HG03521 (cell line): ENCODE measurements around the gene KRT77.

ENCODE experiments used
- ATAC-seq: cut with Tn5 transposase; IDR thresholded peaks from one replicate; pipeline ENCODE4 v1.9.1; 2021; ENCODE audit warnings: mild to moderate bottlenecking, moderate library complexity; ENCODE audit not compliant: unreplicated experiment

The KRT77 gene

DNA sequence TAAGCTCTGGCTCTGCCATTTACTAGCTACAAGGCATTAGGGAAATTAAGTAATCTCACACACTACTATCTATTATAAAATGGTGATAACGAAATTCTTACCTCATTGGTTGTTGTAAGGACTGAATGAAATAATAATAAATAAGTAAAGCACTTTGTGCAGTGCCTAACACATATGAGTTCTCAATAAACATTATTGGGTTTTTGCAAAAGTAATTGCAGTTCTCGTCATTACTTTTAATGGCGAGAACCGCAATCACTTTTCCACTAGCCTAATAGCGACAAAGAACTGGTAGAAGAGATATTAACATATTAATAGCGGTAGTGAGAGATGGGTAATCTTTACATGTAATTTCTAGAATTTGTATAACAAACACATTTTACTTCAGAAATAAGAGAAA is 9.2 kb downstream of the KRT77 start:
- no peak for ATAC-seq

DNA sequence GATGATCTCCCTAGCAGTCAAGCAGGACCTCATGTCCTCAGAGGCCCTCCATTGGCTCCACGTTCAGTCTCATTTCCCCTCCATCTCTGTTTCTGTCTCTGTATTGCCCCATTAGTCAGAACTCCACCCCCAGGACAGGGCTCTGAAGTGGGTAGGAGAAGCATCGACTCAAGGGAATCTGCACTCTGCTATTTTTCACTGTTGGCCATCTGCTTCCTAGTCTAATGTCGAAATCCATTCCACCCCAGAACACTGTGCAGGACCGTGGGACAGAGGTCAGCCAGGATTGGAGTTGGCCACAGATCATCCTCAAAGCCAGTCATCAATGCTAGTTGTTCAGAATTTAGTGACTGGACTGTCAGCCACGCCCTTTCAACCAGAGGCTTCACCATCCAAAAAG is 10.1 kb downstream of the KRT77 start:
- no peak for ATAC-seq

DNA sequence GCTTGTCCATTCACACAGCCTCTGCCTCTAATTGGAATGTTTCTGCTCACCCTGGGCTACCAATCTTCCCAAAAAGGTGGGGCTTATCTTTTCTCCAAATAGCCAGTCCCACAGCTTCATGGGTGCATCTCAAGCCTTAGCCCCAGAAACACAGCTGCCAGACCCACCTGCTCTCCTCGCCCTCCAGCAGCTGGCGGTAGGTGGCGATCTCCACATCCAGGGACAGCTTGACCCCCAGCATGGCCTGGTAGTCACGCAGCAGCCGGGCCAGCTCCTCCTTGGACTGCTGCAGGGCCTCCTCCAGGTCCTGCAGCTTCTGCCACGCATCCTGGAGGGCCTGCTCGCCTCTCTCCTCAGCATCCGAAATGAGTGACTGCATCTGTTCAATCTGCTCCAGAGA is 11.1 kb downstream of the KRT77 start:
- no peak for ATAC-seq

DNA sequence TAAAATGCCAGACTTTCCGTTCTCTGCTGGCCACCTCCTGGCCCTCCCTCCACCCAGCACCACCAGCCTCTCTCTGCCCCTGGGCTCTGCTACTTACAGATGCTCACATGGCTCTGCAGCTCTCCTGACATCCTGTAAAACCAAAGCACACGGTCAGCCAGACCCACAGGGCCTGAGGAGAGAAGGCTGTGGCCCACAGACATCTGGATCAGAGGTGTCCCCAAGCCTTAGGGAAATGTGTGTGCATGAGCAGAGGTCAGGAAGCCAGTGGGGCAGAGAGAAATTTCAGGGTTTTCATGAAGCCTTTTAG is 11.5 kb downstream of the KRT77 start:
- ATAC-seq, result no peak

DNA sequence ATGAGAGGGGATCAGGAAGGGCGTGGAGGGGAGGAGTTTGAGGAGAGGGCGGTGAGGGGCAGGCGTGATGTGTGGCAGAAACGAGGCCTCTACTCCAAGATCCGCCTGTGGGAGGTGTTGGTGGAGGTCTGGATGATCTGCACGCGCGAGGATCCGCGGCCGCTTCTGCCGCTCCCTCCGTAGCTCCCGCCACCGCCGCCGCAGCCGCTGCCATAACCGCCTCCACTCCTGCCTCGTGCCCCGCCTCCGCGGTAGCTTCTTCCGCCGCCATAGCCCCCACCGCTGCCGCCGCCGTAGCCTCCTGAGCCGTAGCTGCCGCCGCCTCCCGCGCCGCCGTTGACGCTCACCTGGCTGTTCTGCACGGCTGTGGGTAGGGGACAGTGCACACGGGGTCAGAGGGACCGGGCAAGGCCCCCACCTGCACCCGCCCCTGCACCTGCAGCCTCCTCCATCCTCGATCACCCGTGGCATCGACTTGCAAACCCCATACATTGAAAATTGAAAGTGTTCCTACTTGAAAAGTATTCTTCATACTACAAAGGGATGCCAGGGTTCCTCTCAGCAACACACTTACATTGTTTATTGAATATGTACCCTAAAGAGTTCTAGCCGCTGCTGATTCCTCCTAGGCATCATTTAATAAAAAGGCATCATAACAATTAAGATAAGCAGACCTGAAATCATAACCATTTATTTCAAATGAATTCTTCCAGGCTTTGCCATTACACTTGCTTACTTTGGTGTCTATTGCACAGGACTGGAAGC is 12.1 kb downstream of the KRT77 start:
- no peak for ATAC-seq

DNA sequence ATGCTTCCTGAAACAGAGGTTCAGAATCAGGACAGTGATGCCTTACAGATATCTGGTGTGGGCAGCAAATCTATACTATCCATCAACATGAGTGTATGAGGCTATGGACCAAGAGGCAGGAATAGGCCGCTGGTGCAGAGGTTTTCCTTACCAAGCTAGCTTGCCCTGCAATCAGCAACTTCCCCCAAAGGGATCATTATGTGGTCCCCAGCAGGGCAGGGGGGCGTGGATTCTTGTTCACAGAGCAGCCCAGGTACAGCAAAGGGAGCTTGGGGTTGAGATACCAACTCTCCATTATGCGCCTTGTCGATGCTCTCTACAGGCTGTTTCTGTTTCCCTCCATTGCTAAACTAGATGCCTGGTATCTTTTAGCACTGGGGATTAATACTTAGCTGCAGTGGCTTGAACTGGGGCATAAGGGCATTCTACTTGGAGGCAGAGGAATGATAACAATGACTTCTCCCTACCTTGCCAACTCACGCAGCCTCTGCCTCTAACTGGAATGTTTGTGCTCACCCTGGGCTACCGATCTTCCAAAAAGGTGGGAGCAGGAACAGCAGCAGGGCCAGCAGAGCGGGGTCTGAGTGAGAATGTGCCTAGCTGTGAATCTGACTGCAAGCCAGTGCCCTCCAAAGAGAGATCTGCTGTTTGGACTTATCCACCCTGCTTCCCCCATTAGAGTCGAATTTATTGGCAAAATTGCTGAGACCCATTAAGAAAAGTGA is 12.8 kb downstream of the KRT77 start:
- ATAC-seq, result no peak

DNA sequence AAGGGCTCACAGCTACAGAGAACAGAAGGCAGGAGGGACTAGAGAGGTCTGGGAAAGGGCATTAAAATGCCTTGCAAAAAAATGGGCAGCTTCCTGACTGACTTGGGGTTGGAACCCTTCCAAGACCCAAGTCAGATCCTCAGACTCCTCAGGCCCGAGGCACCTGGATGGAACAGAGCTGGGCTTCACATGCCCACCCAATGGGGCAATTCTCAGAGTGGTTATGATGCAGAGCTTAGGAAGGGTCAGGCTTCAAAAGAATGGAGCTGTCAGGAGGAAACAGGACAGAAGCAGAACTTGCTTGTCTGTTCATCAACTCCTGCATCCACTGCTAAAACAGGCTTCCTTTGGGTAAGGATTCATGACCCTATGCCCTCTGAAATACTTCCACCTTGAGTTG is 13.4 kb downstream of the KRT77 start:
- ATAC-seq, result no peak

DNA sequence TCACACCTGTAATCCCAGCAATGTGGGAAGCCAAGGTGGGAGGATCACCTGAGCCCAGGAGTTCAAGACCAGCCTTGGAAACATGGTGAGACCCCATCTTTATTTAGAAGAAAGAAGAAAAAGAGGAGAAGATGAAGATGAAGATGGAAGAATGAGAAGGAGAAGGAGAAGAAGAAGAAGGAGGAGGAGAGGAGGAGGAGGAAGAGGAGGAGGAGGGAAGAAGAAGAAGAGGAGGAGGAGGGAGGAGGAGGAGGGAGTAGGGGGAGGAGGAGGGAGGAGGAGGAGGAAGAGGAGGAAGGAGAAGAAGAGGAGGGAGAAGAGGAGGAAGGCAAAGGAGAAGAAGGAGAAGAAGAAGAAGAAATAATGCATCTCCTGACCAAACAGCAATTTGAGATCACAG is 14.1 kb downstream of the KRT77 start:
- ATAC-seq, result no peak

DNA sequence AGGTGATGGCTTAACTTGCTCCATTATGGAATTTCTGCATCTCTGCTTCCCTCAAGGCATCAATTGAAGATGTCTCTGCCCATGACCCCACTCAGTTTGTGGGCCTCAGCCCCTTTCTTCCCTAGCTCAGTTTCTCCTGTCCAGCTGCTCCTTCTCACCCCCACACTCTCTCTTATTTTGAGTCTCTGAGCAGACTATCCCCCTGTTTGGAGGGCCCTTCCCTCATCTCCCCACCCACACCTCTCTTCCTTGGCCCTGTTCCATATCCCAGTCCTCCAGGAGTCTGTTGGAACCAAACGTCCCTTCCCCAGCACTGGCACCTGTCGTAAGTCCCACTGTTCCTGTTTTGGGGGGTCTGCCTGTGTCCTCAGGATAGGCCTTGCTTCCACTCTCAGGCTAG is 14.8 kb downstream of the KRT77 start:
- ATAC-seq, result no peak

DNA sequence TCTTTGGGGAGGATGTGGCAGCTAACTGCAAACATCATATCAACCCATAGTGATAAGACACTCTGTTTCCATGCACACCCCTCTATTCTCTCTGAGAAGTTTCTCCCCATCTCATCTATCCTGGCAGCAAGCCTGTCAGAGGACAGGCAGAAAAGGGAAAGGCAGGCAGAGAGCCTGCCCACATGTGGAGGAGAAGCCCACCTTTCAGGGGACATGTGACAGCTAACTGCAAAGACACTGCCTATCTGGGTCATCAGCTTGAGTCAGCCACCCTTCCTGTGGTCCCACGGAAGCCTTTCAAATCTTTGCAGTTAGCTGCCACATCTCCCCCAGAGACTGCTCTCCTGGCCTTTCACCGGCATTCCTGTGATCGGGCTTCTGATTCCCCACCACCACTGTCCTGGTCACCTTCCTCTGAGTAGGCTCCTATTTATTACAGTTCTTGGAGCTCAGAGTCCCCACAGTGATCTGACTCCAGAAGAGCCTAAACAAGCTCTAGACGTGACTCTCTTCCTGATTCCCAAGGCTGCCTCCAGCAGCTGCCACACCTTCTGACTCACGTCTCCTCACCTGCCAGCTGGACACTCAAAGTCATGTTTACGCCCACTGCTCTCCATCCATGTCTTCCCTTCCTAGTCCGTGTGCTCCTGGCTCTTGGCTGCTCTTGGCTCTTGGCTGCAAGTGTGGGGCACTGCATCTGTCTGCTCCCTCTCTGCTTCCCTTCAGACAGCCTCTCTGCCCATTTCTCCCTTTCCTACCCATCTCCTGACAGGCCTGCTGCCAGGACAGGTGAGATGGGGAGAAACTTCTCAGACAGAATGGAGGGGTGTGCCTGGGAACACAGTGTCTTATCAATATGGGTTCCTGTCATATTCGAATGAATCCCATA is 15.6 kb downstream of the KRT77 start:
- no peak for ATAC-seq

DNA sequence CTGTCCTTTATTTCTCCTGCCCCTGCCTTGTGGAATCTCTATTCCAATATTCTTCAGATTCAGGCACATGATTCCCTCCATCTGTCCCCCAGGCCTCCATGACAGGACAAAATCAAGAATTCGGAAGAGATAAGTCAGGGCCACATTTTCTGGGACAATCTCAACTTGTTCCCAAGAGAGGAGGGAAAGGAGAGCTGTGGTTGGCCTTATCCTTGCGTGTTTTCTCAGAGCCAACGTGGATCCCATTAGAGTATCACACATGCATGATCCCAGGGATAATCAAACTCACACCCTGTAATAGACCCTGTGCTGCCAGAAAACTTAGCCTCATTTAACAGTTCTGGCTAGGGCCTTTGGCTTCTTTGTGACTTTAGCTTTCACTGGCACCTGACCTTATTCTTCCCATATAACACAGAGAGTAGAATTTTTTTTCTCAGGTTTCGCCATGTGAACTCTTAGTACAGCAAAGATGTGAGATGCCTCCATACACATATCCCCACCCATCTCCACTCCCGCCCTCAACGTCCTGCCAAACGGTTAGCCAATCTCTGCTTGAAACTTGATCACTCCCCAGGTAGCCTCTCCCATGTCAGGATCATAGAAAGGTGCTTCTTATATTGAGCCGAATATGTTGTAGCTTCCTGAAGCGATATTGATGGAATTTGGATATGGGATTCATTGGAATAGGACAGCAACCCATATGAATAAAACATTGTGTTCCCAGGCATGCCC is 16.4 kb downstream of the KRT77 start:
- no peak for ATAC-seq

DNA sequence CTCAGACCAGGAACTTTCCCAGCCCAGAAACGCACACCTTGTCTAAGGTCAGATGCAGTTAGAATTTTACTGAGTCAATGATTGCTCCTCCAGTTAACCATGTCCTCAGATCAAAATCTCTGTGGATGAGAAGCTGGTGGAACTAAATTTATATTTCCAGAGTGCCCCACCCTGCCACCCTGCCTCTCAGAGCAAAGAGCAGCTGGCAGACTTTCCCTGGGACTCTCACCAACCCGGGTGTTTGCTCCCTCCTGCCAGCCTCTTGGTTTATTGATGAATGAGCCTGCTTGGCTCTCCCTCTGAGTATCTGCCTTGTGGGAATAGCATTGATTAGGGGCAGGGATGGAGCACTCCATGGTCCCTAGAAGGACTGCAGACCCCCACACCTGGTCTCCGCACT is 17.3 kb downstream of the KRT77 start:
- ATAC-seq, result no peak

DNA sequence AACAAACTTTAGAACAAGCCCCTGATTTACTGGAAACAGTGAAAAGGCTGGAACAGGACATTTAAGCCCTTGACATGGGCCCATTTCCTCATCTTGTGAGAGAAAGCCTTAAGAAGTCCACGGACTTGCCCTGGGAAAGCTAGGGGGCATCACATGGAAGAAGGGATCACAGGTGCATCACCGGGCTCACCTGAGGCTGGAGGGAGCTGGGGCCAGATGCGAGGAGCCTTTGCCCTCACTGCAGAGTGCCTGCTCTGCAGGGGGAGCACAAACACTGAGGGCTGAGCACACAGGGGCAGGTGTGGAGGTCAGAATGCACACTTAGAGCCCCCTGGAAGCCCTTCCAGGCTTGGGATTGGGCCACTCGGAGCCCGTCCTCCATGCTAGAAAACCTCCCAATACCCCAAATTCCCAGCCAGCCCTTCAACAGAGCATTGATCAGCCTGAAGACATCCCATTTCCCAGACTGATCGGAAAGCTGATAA is 17.9 kb downstream of the KRT77 start:
- no peak for ATAC-seq

DNA sequence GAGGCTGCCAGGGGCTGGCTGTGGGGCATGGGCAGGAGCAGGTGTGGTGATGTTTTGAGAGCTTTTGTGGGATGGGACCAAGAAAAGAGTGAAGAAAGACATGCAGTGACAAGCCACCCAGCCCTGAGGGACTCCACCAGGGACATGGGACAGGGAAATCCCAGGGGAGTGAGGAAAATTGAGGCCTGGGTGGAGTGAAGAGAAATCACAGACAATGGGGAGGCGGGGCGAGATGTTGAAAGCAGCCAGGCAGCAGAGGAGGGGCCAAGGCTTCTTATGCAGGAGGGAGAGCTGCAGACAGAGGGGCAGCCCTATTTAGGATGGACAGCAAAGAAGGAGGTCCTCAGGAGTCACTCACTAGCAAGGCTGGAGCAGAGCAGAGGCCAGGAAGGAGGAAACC is 18.9 kb downstream of the KRT77 start:
- no peak for ATAC-seq

DNA sequence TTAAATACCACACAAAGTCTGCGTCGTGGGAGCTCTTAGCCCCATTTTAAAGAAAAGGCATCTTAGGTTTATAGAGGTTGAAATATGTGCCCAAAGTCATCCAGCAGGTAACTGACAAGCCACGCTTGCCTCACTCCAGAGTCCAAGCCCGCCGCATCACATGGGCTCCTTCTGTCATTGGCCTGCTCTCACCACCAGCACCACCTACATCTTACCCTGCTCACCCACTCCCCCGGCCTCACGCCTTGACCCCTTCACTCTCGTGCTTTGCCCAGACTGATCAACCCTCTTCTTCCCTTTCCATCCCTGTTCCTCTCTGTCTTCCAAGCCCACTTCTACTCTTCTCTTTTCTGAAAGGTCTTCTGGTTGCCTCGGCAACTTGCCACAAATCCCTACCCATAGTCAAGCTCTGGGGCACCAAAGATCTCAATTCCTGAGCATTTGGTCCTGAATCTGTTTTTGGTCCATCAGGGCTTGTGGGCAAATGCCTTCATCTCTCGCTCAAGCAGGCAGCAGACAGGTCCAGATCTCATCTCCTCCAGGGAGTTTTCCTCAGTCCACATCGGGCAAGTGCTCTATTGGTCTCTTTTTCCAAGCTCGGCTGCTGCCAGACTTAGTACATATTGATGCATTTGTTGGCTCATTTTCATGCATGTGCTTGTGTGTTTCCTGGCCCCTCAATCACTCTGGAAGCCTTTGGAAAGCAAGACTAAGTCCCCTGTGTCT is 19.6 kb downstream of the KRT77 start:
- no peak for ATAC-seq

DNA sequence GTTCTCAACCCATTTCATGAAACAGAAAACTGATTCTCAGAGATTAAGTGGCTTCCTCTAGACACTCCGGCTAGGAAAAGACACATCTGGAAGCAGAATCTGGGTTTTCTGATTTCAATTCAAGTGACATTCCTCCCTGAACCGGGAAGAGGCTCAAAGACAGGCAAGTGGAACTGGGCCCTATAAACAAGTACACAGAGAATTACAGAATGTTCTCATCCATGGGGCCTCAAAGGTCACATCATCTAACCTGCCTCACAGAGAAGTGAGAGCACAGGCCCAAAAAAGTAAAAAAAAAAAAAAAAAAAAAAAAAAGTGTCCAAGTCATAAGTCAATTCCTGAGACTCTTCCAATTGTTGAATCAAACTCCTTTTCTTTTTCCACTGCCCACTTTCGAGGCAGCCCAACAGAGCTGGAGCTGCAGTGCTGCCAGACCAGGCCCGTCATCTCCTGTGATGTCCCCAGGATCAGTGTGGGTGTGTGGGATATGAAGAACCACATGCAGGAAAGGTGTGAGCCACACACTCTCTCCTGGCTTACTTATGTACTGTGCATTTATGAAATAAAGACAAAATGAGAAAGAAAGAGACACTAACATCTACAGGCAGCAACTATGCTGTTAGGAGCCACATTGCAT is 20.3 kb downstream of the KRT77 start:
- no peak for ATAC-seq

DNA sequence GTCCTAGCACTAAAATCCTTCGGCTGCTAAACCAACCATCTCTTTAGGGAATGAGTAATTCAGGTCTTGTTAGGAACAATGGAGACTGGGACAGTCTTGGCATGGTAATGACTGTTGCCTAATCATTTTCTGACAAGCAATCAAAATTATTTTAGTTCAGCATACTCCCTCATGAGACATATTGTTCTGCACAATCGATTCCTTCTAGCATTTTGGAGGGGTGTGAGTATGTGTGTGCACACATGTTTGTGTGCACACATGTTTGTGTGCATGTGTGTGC is 21.0 kb downstream of the KRT77 start:
- ATAC-seq, result no peak

DNA sequence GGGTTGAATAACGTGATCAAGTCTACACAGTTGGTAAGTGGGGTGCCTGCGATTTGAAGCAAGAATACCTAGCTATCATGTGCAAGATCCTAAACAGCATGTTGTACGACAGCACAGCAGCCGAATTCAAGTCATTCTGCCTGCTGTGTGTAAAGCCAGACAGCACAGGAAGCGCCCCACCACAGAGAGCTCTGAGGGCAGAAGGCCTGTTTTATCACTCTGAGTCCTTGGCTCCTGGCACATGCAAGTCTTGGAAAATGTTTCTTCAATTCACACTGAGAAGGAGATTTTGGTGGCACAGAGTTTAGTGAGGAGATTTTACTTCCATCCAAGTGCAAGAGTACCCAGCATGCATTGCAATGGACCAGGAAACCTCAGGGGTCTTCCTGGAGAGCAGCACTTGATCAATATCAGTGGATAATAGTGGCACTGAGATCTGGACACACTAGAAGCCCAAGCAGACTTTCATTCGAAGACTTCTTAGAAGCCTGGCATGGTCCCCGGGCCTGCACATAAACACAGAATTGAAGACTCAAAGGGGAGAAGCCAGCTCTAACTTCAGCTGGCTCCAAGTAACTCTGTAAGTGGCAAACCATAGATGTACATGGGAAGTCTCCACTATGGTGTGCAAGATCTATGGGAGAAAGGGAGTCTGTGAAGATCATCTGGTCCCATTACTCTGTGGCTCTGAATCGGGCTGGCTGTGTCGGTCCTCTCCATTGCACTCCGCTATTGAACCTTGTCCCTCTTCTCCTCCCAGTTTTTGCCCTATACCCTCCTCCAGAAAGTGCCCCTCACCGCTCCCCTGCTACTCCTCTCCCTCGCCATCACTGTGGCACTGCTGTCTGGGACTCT is 21.6 kb downstream of the KRT77 start:
- ATAC-seq, result no peak

DNA sequence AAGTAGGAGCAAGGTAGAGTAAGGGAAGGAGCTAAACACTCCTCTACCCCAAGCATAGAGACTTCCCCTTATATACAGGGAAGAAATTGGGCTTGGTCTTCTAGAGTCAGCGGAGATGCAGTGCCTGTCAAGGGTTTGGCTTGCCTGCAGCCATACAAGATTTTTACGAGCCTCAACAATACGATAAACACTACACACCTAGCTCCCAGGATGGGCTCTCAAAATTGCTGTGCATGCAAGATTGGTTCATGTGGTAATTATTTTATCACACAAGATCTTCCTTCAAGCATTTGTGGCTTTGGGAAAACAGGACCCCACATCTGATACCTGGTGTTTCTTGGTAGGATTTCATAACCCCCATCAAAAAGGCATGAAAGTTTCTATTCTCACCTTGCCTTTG is 23.0 kb downstream of the KRT77 start, which contains the start of gene KRT1:
KRT1 (minus strand) TSS at position 45 of the 400 bp plus-strand sequence. CDS start 59 bp downstream, outside the sequence.
- ATAC-seq, result no peak
